WI38 (cell line): Measurements from ENCODE around the gene MCTP1.

Source experiments
- H3K4me3 ChIP-seq: 2 replicates; pipeline ENCODE4 v1.5.1; 2011; ENCODE audit warnings: low read depth, mild to moderate bottlenecking, control low read depth, low read length
- CTCF ChIP-seq: IDR thresholded peaks from 2 replicates; pipeline ENCODE4 v1.5.1; 2012; ENCODE audit warnings: low read depth, mild to moderate bottlenecking, control low read depth, low read length

The MCTP1 gene

GRCh38 chr5:95274011-95274410, 10.9 kb downstream of the MCTP1 start:
- no peak for TF ChIP-seq CTCF
- no peak overlapping the region for H3K4me3 ChIP-seq

- no peak for TF ChIP-seq CTCF
- H3K4me3 ChIP-seq, result no peak overlapping the region
These were observed 12.5 kb downstream of the MCTP1 start for GRCh38 chr5:95272316-95272929.

- H3K4me3 ChIP-seq, result no peak overlapping the region
- TF ChIP-seq CTCF, result no peak
These were observed 21.8 kb downstream of the MCTP1 start for GRCh38 chr5:95262933-95263660.

GRCh38 chr5:95261437-95262175, 23.3 kb downstream of the MCTP1 start:
- no peak overlapping the region for H3K4me3 ChIP-seq
- no peak; the same call in 1 of the 2 replicates for TF ChIP-seq CTCF

GRCh38 chr5:95256991-95257390, 27.9 kb downstream of the MCTP1 start:
- TF ChIP-seq CTCF, result no peak
- H3K4me3 ChIP-seq, result no peak overlapping the region

- no peak overlapping the region for H3K4me3 ChIP-seq
- TF ChIP-seq CTCF, result no peak
These were observed 28.4 kb downstream of the MCTP1 start for GRCh38 chr5:95256446-95256845.

- no peak overlapping the region for H3K4me3 ChIP-seq
- no peak for TF ChIP-seq CTCF
These were observed 32.1 kb downstream of the MCTP1 start for GRCh38 chr5:95252801-95253200.
